ENCODE measurements around the gene KHSRP. TPM values are rescaled to one million over a fixed set of nuclear protein-coding genes. Genes with fewer than 3 reads are reported as not detected.

KHSRP gene
- total and polyA plus RNA-seq, 2 of the 13 experiments (the other 11 are each of a cell fraction or from before 2014, with no cell fraction given) = 72.1 to 129 TPM

- no peaks in the 10 kb centered on the region for H3K4me1 ChIP-seq (ENCODE audit: insufficient read depth, low read length)
- POLR2A ChIA-PET = no interaction called here
- peaks cover 30 to 62% of the 10 kb centered on the region in 2 experiments; a peak in 4 of 5 replicates for H3K36me3 ChIP-seq (replicated peaks in 1 of 2; ENCODE audit: control insufficient read depth in 1 of 2, insufficient read depth in 2 of 2, low read length in 2 of 2)
- TF ChIP-seq SIN3B (IDR thresholded peaks at IDR 0.05; ENCODE audit: low read length) (no peak), SPEN (CRISPR knock-in tag; IDR thresholded peaks at IDR 0.05; ENCODE audit: low read depth) (no peak), ZNF781 (CRISPR knock-in tag; IDR thresholded peaks at IDR 0.05; ENCODE audit: borderline replicate concordance, not compliant biosample characterization) (no peak), HOXD1 (CRISPR knock-in tag; IDR thresholded peaks at IDR 0.05) (no peak), ZBTB7B (CRISPR knock-in tag; IDR thresholded peaks at IDR 0.05) (no peak), TFAP4 (IDR thresholded peaks at IDR 0.05; ENCODE audit: borderline replicate concordance, low read depth) (no peak), ETV6 (CRISPR knock-in tag; conservative IDR thresholded peaks at IDR 0.05) (no peak), LCORL (IDR thresholded peaks at IDR 0.05) (no peak), LCORL (CRISPR knock-in tag; IDR thresholded peaks at IDR 0.05) (no peak), ZNF329 (CRISPR knock-in tag; IDR thresholded peaks at IDR 0.05; ENCODE audit: low read depth) (no peak), ZNF773 (CRISPR knock-in tag; IDR thresholded peaks at IDR 0.05; ENCODE audit: borderline replicate concordance) (no peak), ZNF775 (CRISPR knock-in tag; IDR thresholded peaks at IDR 0.05; ENCODE audit: borderline replicate concordance) (no peak), RBM22 (optimal IDR thresholded peaks at IDR 0.05; ENCODE audit: low read length) (peak; percentile 41), HHEX (CRISPR knock-in tag; IDR thresholded peaks at IDR 0.05) (no peak), ZNF382 (CRISPR knock-in tag; IDR thresholded peaks at IDR 0.05; ENCODE audit: borderline replicate concordance) (no peak), AGO2 (optimal IDR thresholded peaks at IDR 0.05; ENCODE audit: low read depth, low read length) (peak; percentile 86), ZNF713 (CRISPR knock-in tag; IDR thresholded peaks at IDR 0.05) (no peak), CAMTA2 (CRISPR knock-in tag; IDR thresholded peaks at IDR 0.05; ENCODE audit: borderline replicate concordance) (no peak), ZNF550 (CRISPR knock-in tag; IDR thresholded peaks at IDR 0.05; ENCODE audit: borderline replicate concordance) (no peak), HNF4G (IDR thresholded peaks at IDR 0.05; ENCODE audit: borderline replicate concordance, low read depth, low read length) (no peak), HNF4G (CRISPR knock-in tag; IDR thresholded peaks at IDR 0.05; ENCODE audit: borderline replicate concordance, low read depth) (no peak), ZEB1 (IDR thresholded peaks at IDR 0.05; ENCODE audit: insufficient replicate concordance, low read depth) (no peak), ZFP36 (IDR thresholded peaks at IDR 0.05; ENCODE audit: borderline replicate concordance, low read depth, low read length, partially characterized antibody) (no peak), MBD4 (IDR thresholded peaks at IDR 0.05; ENCODE audit: borderline replicate concordance, low read length) (no peak), MLLT10 (CRISPR knock-in tag; IDR thresholded peaks at IDR 0.05) (no peak), SYNCRIP (IDR thresholded peaks at IDR 0.05; ENCODE audit: insufficient read depth, low read depth, low read length) (no peak)
- TF ChIP-seq, protein P1, sequence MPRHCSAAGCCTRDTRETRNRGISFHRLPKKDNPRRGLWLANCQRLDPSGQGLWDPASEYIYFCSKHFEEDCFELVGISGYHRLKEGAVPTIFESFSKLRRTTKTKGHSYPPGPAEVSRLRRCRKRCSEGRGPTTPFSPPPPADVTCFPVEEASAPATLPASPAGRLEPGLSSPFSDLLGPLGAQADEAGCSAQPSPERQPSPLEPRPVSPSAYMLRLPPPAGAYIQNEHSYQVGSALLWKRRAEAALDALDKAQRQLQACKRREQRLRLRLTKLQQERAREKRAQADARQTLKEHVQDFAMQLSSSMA (CRISPR knock-in tag; IDR thresholded peaks at IDR 0.05) = no peak
Observed at GRCh38 chr19:6414793-6415590, 9.6 kb downstream of the KHSRP start.

More at GRCh38 chr19:6414793-6415590, 9.6 kb downstream of the KHSRP start:
- no peak overlapping the region for H3K27ac ChIP-seq (ENCODE audit: extremely low read length, insufficient read depth, low read length)
- no peak for DNase-seq (ENCODE audit: low spot score)
- H3K9ac ChIP-seq (ENCODE audit: insufficient read depth, low read depth, low read length) = no peak overlapping the region
- CTCF ChIA-PET (ENCODE audit: low intra/inter-chr PET ratio, low total read pairs) = no interaction called here
- intact Hi-C loops (cut with micrococcal nuclease; ENCODE audit: unreplicated experiment) = no loop called here
- in situ Hi-C loops (cut with HindIII; ENCODE audit: extremely low pct_ligation_motif_present, low pct_unique_long_range_greater_than_20kb) = no loop called here
- no TSS peak for BruUV-seq (replicated peaks)
- no peak overlapping the region for H2AFZ ChIP-seq (ENCODE audit: low read length)
- FAIRE-seq = no peak
- peaks cover 20% of the 10 kb centered on the region; the same call in 1 of the 2 replicates for H4K20me1 ChIP-seq (ENCODE audit: insufficient read depth, low read length)
- H3K79me2 ChIP-seq (ENCODE audit: insufficient read depth, low read length) = peaks cover 11% of the 10 kb centered on the region
- no peak overlapping the region for H3K4me2 ChIP-seq (ENCODE audit: low read depth, low read length)
- ATAC-seq = no peak
- H3K9me3 ChIP-seq (ENCODE audit: low read length) = no peaks in the 10 kb centered on the region
- H3K27me3 ChIP-seq (ENCODE audit: control insufficient read depth in 1 of 2, insufficient read depth in 2 of 2, low read length in 2 of 2) = no peaks in the 10 kb centered on the region
- 98% methylated on average over 34 of the region's 47 CpGs for WGBS (ENCODE audit: low lambda C conversion rate)
- H3K4me3 ChIP-seq (replicated peaks in 1 of 3; ENCODE audit: insufficient read depth in 1 of 3, low read depth in 2 of 3, low read length in 3 of 3) = no peak overlapping the region
